Vagina (tissue), 2 donors: ENCODE measurements around the gene TMEM121B.

Experiments
- CTCF ChIP-seq, 3 experiments: fragments of 450-650 bp in 2 of 3; fragments of 200-600 bp in 1 of 3; sonication (generic) in 1 of 3; IDR thresholded peaks; one replicate each; pipeline ENCODE4 v1.5.1; 2017 to 2019; ENCODE audit warnings: antibody characterized with exemption in 3 of 3, mild to moderate bottlenecking in 2 of 3, moderate library complexity in 2 of 3
- POLR2A ChIP-seq, 2 donors: fragments of 450-650 bp; IDR thresholded peaks; one replicate each; pipeline ENCODE4 v1.6.1; 2017; ENCODE audit warnings: antibody characterized with exemption in 2 of 2, mild to moderate bottlenecking in 2 of 2, moderate library complexity in 2 of 2
- POLR2AphosphoS5 ChIP-seq, 2 donors: sonication (generic); formaldehyde crosslinking; IDR thresholded peaks; one replicate each; pipeline ENCODE4 v1.9.0; 2017; ENCODE audit warnings: antibody characterized with exemption in 2 of 2, mild to moderate bottlenecking in 2 of 2, low read depth in 1 of 2; ENCODE audit not compliant: insufficient read depth in 1 of 2

- TF ChIP-seq CTCF (IDR thresholded peaks at IDR 0.05): no peak
- no peak for TF ChIP-seq POLR2AphosphoS5 (IDR thresholded peaks at IDR 0.05; ENCODE audit: insufficient read depth in 1 of 2, low read depth in 1 of 2)
- TF ChIP-seq POLR2A (IDR thresholded peaks at IDR 0.05): no peak
Measured at GRCh38 chr22:17120711-17121232, 388 bp downstream of the TMEM121B start.
